Glomerular visceral epithelial cell (primary cell): ENCODE measurements around the gene CLEC3A.
A peak's percentile ranks its signal among the peaks of the same experiment; 100 is the strongest.
"Not testable (repeated sequence)": the region's sequence is repeated elsewhere in the genome, so short reads cannot be mapped to it uniquely, and the experiment has no call there.

Source experiments
- DNase-seq: peaks from one replicate; pipeline ENCODE4 v3.0.0-alpha.2; 2016; ENCODE audit errors: extremely low spot score

CLEC3A gene

GRCh38 chr16:78022347-78023060 lies at the start of gene CLEC3A:
Gene CLEC3A, plus strand, starts transcription at chr16:78022548. Its CDS starts 79 bp downstream, at chr16:78022627.
- DNase-seq, result no peak

- no peak for DNase-seq
These were observed 47.5 kb upstream of the CLEC3A start for GRCh38 chr16:77974883-77975282.

GRCh38 chr16:77975942-77976341 lies 46.4 kb upstream of the CLEC3A start:
- no peak for DNase-seq

- DNase-seq, result no peak
These were observed 45.0 kb upstream of the CLEC3A start for GRCh38 chr16:77977339-77977738.

GRCh38 chr16:77985111-77985510 lies 37.2 kb upstream of the CLEC3A start:
- no peak for DNase-seq

GRCh38 chr16:77986011-77986740 lies 36.2 kb upstream of the CLEC3A start:
- DNase-seq, result no peak

- no peak for DNase-seq
These were observed 34.5 kb upstream of the CLEC3A start for GRCh38 chr16:77987810-77988209.

GRCh38 chr16:77989846-77990245 lies 32.5 kb upstream of the CLEC3A start:
- DNase-seq, result no peak

GRCh38 chr16:77991701-77992100 lies 30.6 kb upstream of the CLEC3A start:
- no peak for DNase-seq

- DNase-seq, result not testable (repeated sequence)
These were observed 30.0 kb upstream of the CLEC3A start for GRCh38 chr16:77992381-77992780.

GRCh38 chr16:77993111-77993985 lies 29.0 kb upstream of the CLEC3A start:
- DNase-seq, result no peak

- no peak for DNase-seq
These were observed 26.4 kb upstream of the CLEC3A start for GRCh38 chr16:77995843-77996455.

- DNase-seq, result no peak
These were observed 23.9 kb upstream of the CLEC3A start for GRCh38 chr16:77998350-77999023.

- no peak for DNase-seq
These were observed 20.8 kb upstream of the CLEC3A start for GRCh38 chr16:78001451-78002025.

- peak; percentile 14 for DNase-seq
These were observed 19.3 kb upstream of the CLEC3A start for GRCh38 chr16:78002915-78003538.

GRCh38 chr16:78004517-78004916 lies 17.8 kb upstream of the CLEC3A start:
- DNase-seq, result no peak

GRCh38 chr16:78005881-78006280 lies 16.5 kb upstream of the CLEC3A start:
- no peak for DNase-seq

- DNase-seq, result no peak
These were observed 15.2 kb upstream of the CLEC3A start for GRCh38 chr16:78007121-78007520.

GRCh38 chr16:78024159-78024558 lies 1.8 kb downstream of the CLEC3A start:
- no peak for DNase-seq

- DNase-seq, result no peak
These were observed 3.3 kb downstream of the CLEC3A start for GRCh38 chr16:78025631-78026030.
